WERI-Rb-1 (cell line): Measurements from ENCODE around the gene ARNT2.
"Not testable (repeated sequence)": the region's sequence is repeated elsewhere in the genome, so short reads cannot be mapped to it uniquely, and the experiment has no call there.

Experiments used
- DNase-seq: peaks from one replicate; pipeline ENCODE4 v3.0.0-alpha.2; 2020
- H3K27ac ChIP-seq: fragments of 250-450 bp; sonication (Bioruptor Pico); 2 replicates; pipeline ENCODE4 v1.5.1; 2020; ENCODE audit warnings: mild to moderate bottlenecking, moderate library complexity
- H3K27me3 ChIP-seq: fragments of 250-450 bp; sonication (Bioruptor Pico); 2 replicates; pipeline ENCODE4 v1.5.1; 2021; ENCODE audit warnings: mild to moderate bottlenecking, low read depth, moderate library complexity; ENCODE audit not compliant: insufficient read depth, severe bottlenecking
- H3K36me3 ChIP-seq: fragments of 250-450 bp; sonication (Bioruptor Pico); 2 replicates; pipeline ENCODE4 v1.5.1; 2020; ENCODE audit warnings: mild to moderate bottlenecking, moderate library complexity
- H3K4me3 ChIP-seq: 2 replicates; pipeline ENCODE4 v1.5.1; 2011; ENCODE audit warnings: low read depth, mild to moderate bottlenecking, control low read depth, low read length
- H3K9me3 ChIP-seq: fragments of 250-450 bp; sonication (Bioruptor Pico); 2 replicates; pipeline ENCODE4 v1.5.1; 2021; ENCODE audit warnings: mild to moderate bottlenecking, moderate library complexity; ENCODE audit not compliant: severe bottlenecking
- TF ChIP-seq, protein P1 (sequence below): IDR thresholded peaks from 2 replicates; pipeline ENCODE4 v1.5.1; 2011; ENCODE audit warnings: low read depth, mild to moderate bottlenecking, control low read depth, inconsistent platforms, low read length

Gene ARNT2

DNA sequence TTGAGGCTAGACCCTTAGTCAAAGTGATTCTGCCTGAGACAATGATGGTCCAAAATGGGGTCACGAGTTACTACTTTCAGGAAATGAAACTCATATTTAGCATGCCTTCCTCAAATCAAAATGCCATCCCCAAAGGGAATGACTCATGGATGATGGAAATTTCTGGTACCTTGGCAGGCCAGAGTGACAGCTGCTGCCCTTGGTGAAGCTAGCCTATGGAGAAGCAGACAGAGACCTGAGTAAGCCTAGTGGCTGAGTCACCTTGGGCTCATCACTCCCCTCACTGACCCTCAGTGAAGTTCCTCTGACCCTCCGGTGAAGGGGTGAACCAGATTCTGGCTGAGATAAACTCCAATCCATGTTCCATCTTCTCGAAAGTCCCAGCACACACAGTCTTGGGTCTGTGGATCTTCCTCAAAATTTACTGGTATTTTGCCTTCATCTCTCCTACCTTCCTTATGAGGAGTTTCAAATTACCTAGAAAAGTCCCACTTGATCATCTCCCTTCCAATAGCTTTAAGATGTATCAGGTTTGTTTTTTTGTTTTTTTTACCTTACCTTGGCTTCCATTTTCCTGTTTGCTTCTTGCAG, 236.4 kb downstream of the ARNT2 start:
- Histone ChIP-seq H3K27ac (no peak overlapping the region), H3K9me3 (peaks cover 6% of the 10 kb centered on the region), H3K27me3 (no peaks in the 10 kb centered on the region), H3K36me3 (no peaks in the 10 kb centered on the region), H3K4me3 (no peak overlapping the region)
- no peak for DNase-seq
- TF ChIP-seq, protein P1, sequence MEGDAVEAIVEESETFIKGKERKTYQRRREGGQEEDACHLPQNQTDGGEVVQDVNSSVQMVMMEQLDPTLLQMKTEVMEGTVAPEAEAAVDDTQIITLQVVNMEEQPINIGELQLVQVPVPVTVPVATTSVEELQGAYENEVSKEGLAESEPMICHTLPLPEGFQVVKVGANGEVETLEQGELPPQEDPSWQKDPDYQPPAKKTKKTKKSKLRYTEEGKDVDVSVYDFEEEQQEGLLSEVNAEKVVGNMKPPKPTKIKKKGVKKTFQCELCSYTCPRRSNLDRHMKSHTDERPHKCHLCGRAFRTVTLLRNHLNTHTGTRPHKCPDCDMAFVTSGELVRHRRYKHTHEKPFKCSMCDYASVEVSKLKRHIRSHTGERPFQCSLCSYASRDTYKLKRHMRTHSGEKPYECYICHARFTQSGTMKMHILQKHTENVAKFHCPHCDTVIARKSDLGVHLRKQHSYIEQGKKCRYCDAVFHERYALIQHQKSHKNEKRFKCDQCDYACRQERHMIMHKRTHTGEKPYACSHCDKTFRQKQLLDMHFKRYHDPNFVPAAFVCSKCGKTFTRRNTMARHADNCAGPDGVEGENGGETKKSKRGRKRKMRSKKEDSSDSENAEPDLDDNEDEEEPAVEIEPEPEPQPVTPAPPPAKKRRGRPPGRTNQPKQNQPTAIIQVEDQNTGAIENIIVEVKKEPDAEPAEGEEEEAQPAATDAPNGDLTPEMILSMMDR, result no peak

DNA sequence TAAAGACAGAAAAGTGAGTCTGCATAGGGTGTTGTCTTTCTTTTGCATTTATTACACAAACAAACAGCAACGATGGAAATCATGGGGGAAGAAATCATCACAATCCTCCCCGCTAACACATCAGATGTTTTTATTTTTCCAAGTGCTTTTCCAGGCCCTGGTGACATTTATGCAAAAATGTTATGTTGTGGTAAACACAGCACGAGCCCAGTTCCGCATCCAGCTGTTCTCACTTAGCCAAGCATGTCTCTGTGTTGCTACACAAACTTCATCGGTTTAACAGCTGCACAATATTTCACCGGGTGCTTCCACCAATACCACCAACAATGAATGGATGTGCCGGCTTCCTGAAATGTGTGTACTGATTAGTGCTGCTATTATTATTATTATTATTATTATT, 237.2 kb downstream of the ARNT2 start:
- no peak for DNase-seq
- TF ChIP-seq, protein P1, result no peak
- no peaks in the 10 kb centered on the region for H3K27me3 ChIP-seq
- no peak overlapping the region for H3K27ac ChIP-seq
- H3K9me3 ChIP-seq, result peaks cover 6% of the 10 kb centered on the region
- no peak overlapping the region for H3K4me3 ChIP-seq
- H3K36me3 ChIP-seq, result no peaks in the 10 kb centered on the region

DNA sequence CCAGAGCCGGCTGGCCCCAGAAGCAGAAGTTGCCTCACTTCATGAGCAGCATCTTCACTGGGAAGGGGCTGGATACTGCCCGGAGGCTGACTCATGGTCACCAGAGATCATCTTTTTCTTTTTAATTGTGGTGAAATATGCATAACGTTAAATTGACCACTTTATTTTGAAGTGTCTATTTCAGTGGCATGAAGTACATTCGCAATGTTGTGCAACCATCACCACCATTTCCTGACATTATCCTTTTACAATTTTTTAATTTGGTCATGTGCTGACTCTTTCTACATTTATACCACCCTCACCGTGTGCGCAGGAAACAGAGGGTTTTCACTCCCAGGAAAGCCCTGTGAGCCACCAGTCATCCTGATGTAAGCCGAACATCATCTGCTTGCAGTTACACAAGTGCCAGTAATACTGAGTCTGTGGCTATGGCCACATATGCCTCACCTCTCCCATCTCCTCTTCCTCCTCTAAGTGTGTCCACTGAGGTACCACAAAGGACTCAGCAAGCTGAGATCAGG, 239.3 kb downstream of the ARNT2 start:
- TF ChIP-seq, protein P1, result no peak
- Histone ChIP-seq H3K27ac (no peak overlapping the region), H3K27me3 (no peaks in the 10 kb centered on the region), H3K36me3 (no peaks in the 10 kb centered on the region), H3K9me3 (peaks cover 14% of the 10 kb centered on the region), H3K4me3 (no peak overlapping the region)
- DNase-seq, result no peak

DNA sequence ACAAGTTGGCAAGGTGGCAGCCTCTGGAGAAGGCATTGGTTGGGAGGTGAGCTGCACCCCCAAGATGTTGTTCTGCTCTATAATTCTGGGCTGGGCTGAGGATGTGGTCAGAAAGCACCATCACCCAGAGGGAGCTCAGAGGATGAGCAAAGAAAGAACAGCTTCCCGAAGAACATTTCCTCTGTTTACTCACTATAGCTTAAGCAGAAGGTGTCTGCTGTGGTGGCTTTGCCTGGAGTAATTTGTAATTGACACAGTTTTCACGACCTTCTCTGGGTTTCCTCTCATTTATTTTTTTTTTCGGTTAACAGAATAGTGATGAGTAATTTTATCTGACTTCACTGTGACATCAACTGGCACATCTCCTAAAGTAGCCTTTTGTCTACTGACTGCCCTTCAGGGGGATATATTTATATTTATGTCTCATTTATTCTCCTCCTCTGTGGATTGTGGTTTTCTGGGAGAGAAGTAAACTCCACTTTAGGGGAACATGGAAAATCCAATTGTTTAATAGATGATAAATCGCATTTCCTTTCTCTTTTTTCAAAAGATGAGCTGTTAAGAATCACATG, 241.4 kb downstream of the ARNT2 start:
- peaks cover 11% of the 10 kb centered on the region for H3K9me3 ChIP-seq
- DNase-seq, result no peak
- H3K36me3 ChIP-seq, result no peaks in the 10 kb centered on the region
- no peak overlapping the region for H3K27ac ChIP-seq
- TF ChIP-seq, protein P1, result no peak
- no peak overlapping the region for H3K4me3 ChIP-seq
- no peaks in the 10 kb centered on the region for H3K27me3 ChIP-seq

DNA sequence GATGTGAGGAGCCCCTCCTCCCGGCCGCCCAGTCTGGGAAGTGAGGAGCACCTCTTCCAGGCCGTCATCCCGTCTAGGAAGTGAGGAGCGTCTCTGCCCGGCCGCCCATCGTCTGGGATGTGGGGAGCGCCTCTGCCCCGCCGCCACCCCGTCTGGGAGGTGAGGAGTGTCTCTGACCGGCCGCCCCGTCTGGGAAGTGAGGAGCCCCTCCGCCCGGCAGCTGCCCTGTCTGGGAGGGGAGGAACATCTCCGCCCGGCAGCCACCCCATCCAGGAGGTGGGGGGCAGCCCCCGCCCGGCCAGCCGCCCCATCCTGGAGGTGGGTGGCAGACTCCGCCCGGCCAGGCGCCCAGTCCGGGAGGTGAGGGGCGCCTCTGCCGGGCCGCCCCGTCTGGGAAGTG, 243.2 kb downstream of the ARNT2 start:
- H3K9me3 ChIP-seq, result peaks cover 11% of the 10 kb centered on the region
- not testable (repeated sequence) for H3K27me3 ChIP-seq, H3K36me3 ChIP-seq, DNase-seq, H3K27ac ChIP-seq, H3K4me3 ChIP-seq
